ENCODE measurements around the gene HSDL1.
"Not testable (repeated sequence)": the region's sequence is repeated elsewhere in the genome, so short reads cannot be mapped to it uniquely, and the experiment has no call there.

HSDL1 gene

GRCh38 chr16:84132527-84133285 lies 12.3 kb downstream of the HSDL1 start:
- no peaks in the 10 kb centered on the region for H3K4me1 ChIP-seq (ENCODE audit: insufficient read depth, low read length)
- H3K9ac ChIP-seq (ENCODE audit: low read depth, low read length): no peak overlapping the region
- no peaks in the 10 kb centered on the region for H3K27me3 ChIP-seq (ENCODE audit: insufficient read depth, low read length)
- H3K9me3 ChIP-seq (ENCODE audit: insufficient read depth, low read depth, low read length): no peaks in the 10 kb centered on the region
- peaks cover 29% of the 10 kb centered on the region for H3K36me3 ChIP-seq (ENCODE audit: insufficient read depth, low read depth, low read length)
- H3K4me3 ChIP-seq (ENCODE audit: low read length): no peak overlapping the region
- no peak overlapping the region for H3K27ac ChIP-seq (ENCODE audit: low read length)

- Histone ChIP-seq H3K36me3 (ENCODE audit: insufficient read depth, low read depth, low read length) (peaks cover 42% of the 10 kb centered on the region), H3K4me3 (ENCODE audit: low read length) (no peak overlapping the region), H3K9ac (ENCODE audit: low read depth, low read length) (no peak overlapping the region), H3K27ac (ENCODE audit: low read length) (no peak overlapping the region), H3K27me3 (ENCODE audit: insufficient read depth, low read length) (no peaks in the 10 kb centered on the region), H3K4me1 (ENCODE audit: insufficient read depth, low read length) (no peaks in the 10 kb centered on the region), H3K9me3 (ENCODE audit: insufficient read depth, low read depth, low read length) (no peaks in the 10 kb centered on the region)
Measured at GRCh38 chr16:84131117-84131516, 13.9 kb downstream of the HSDL1 start.

GRCh38 chr16:84124257-84125073 lies 20.5 kb downstream of the HSDL1 start:
- Histone ChIP-seq H3K27ac (ENCODE audit: low read length) (no peak overlapping the region), H3K4me3 (ENCODE audit: low read length) (no peak overlapping the region), H3K4me1 (ENCODE audit: insufficient read depth, low read length) (no peaks in the 10 kb centered on the region), H3K36me3 (ENCODE audit: insufficient read depth, low read depth, low read length) (peaks cover 58% of the 10 kb centered on the region), H3K9ac (ENCODE audit: low read depth, low read length) (no peak overlapping the region), H3K9me3 (ENCODE audit: insufficient read depth, low read depth, low read length) (no peaks in the 10 kb centered on the region), H3K27me3 (ENCODE audit: insufficient read depth, low read length) (no peaks in the 10 kb centered on the region)

GRCh38 chr16:84121007-84121406 lies 24.0 kb downstream of the HSDL1 start:
- no peak overlapping the region for H3K27ac ChIP-seq (ENCODE audit: low read length)
- no peaks in the 10 kb centered on the region for H3K9me3 ChIP-seq (ENCODE audit: insufficient read depth, low read depth, low read length)
- peaks cover 29% of the 10 kb centered on the region for H3K36me3 ChIP-seq (ENCODE audit: insufficient read depth, low read depth, low read length)
- no peaks in the 10 kb centered on the region for H3K27me3 ChIP-seq (ENCODE audit: insufficient read depth, low read length)
- no peak overlapping the region for H3K9ac ChIP-seq (ENCODE audit: low read depth, low read length)
- H3K4me1 ChIP-seq (ENCODE audit: insufficient read depth, low read length): peaks cover 4% of the 10 kb centered on the region; the same call in 1 of the 2 replicates
- no peak overlapping the region for H3K4me3 ChIP-seq (ENCODE audit: low read length)

- Histone ChIP-seq H3K4me3 (ENCODE audit: low read length) (no peak overlapping the region), H3K27me3 (ENCODE audit: insufficient read depth, low read length) (no peaks in the 10 kb centered on the region), H3K9ac (ENCODE audit: low read depth, low read length) (no peak overlapping the region), H3K4me1 (ENCODE audit: insufficient read depth, low read length) (peaks cover 10% of the 10 kb centered on the region; the same call in 1 of the 2 replicates), H3K36me3 (ENCODE audit: insufficient read depth, low read depth, low read length) (peaks cover 29% of the 10 kb centered on the region), H3K27ac (ENCODE audit: low read length) (no peak overlapping the region), H3K9me3 (ENCODE audit: insufficient read depth, low read depth, low read length) (no peaks in the 10 kb centered on the region)
Measured at GRCh38 chr16:84120023-84120422, 25.0 kb downstream of the HSDL1 start.

- H3K27ac ChIP-seq (ENCODE audit: low read length): no peak overlapping the region
- no peaks in the 10 kb centered on the region for H3K9me3 ChIP-seq (ENCODE audit: insufficient read depth, low read depth, low read length)
- H3K9ac ChIP-seq (ENCODE audit: low read depth, low read length): no peak overlapping the region
- H3K27me3 ChIP-seq (ENCODE audit: insufficient read depth, low read length): no peaks in the 10 kb centered on the region
- H3K4me1 ChIP-seq (ENCODE audit: insufficient read depth, low read length): peaks cover 10% of the 10 kb centered on the region; the same call in 1 of the 2 replicates
- H3K4me3 ChIP-seq (ENCODE audit: low read length): no peak overlapping the region
- peaks cover 26% of the 10 kb centered on the region for H3K36me3 ChIP-seq (ENCODE audit: insufficient read depth, low read depth, low read length)
Measured at GRCh38 chr16:84119368-84119767, 25.6 kb downstream of the HSDL1 start.

GRCh38 chr16:84118315-84118714 lies 26.7 kb downstream of the HSDL1 start:
- Histone ChIP-seq H3K4me1 (ENCODE audit: insufficient read depth, low read length) (peaks cover 10% of the 10 kb centered on the region; the same call in 1 of the 2 replicates), H3K36me3 (ENCODE audit: insufficient read depth, low read depth, low read length) (peaks cover 15% of the 10 kb centered on the region)
- H3K27me3 ChIP-seq (ENCODE audit: insufficient read depth, low read length); H3K9ac ChIP-seq (ENCODE audit: low read depth, low read length); H3K4me3 ChIP-seq (ENCODE audit: low read length); H3K27ac ChIP-seq (ENCODE audit: low read length); H3K9me3 ChIP-seq (ENCODE audit: insufficient read depth, low read depth, low read length): not testable (repeated sequence)

- Histone ChIP-seq H3K4me1 (ENCODE audit: insufficient read depth, low read length) (peaks cover 10% of the 10 kb centered on the region; the same call in 1 of the 2 replicates), H3K36me3 (ENCODE audit: insufficient read depth, low read depth, low read length) (0 out of 2 replicates have a peak, but pooled peaks cover 7% of the 10 kb centered on the region), H3K27me3 (ENCODE audit: insufficient read depth, low read length) (no peaks in the 10 kb centered on the region), H3K27ac (ENCODE audit: low read length) (no peak overlapping the region), H3K9ac (ENCODE audit: low read depth, low read length) (peak overlapping the region; percentile 94), H3K4me3 (ENCODE audit: low read length) (peak overlapping the region; percentile 98), H3K9me3 (ENCODE audit: insufficient read depth, low read depth, low read length) (no peaks in the 10 kb centered on the region)
Measured at GRCh38 chr16:84117494-84117843, 27.5 kb downstream of the HSDL1 start.

- no peaks in the 10 kb centered on the region for H3K27me3 ChIP-seq (ENCODE audit: insufficient read depth, low read length)
- peak within 1 kb of the TSS; percentile 98 for H3K4me3 ChIP-seq (ENCODE audit: low read length)
- H3K9ac ChIP-seq (ENCODE audit: low read depth, low read length): peak within 1 kb of the TSS; percentile 98
- H3K27ac ChIP-seq (ENCODE audit: low read length): no peak within 1 kb of the TSS
- H3K36me3 ChIP-seq (ENCODE audit: insufficient read depth, low read depth, low read length): 0 out of 2 replicates have a peak, but pooled peaks cover 4% of the 10 kb centered on the region
- H3K9me3 ChIP-seq (ENCODE audit: insufficient read depth, low read depth, low read length): no peaks in the 10 kb centered on the region
- H3K4me1 ChIP-seq (ENCODE audit: insufficient read depth, low read length): peaks cover 10% of the 10 kb centered on the region; the same call in 1 of the 2 replicates
Measured at GRCh38 chr16:84116720-84117493, 28.1 kb downstream of the HSDL1 start, which contains the start of gene MBTPS1. Gene MBTPS1 (minus strand): TSS chr16:84116942. CDS start chr16:84101783, 15,159 bp downstream.

GRCh38 chr16:84115919-84116719 lies 28.9 kb downstream of the HSDL1 start:
- no peaks in the 10 kb centered on the region for H3K36me3 ChIP-seq (ENCODE audit: insufficient read depth, low read depth, low read length)
- H3K27ac ChIP-seq (ENCODE audit: low read length): no peak overlapping the region
- H3K27me3 ChIP-seq (ENCODE audit: insufficient read depth, low read length): no peaks in the 10 kb centered on the region
- peak overlapping the region; percentile 98 for H3K4me3 ChIP-seq (ENCODE audit: low read length)
- H3K9me3 ChIP-seq (ENCODE audit: insufficient read depth, low read depth, low read length): no peaks in the 10 kb centered on the region
- H3K9ac ChIP-seq (ENCODE audit: low read depth, low read length): peak overlapping the region; percentile 98
- H3K4me1 ChIP-seq (ENCODE audit: insufficient read depth, low read length): peaks cover 10% of the 10 kb centered on the region; the same call in 1 of the 2 replicates

- H3K4me1 ChIP-seq (ENCODE audit: insufficient read depth, low read length); H3K27me3 ChIP-seq (ENCODE audit: insufficient read depth, low read length); H3K36me3 ChIP-seq (ENCODE audit: insufficient read depth, low read depth, low read length); H3K9me3 ChIP-seq (ENCODE audit: insufficient read depth, low read depth, low read length); H3K9ac ChIP-seq (ENCODE audit: low read depth, low read length); H3K4me3 ChIP-seq (ENCODE audit: low read length); H3K27ac ChIP-seq (ENCODE audit: low read length): not testable (repeated sequence)
Measured at GRCh38 chr16:84111949-84112348, 33.0 kb downstream of the HSDL1 start.

Measured in iPS-20b (cell line).